Activated T-cell treated with anti-CD3 and anti-CD28 coated beads, Interleukin-2, amount 50 U/mL, for 1 hour (primary cell): ENCODE results near the gene ACSL6.

Source experiments
- DNase-seq: peaks from one replicate; pipeline ENCODE4 v3.0.0-alpha.2; 2020

Gene ACSL6

GRCh38 chr5:131998431-131999040 is 12.9 kb downstream of the ACSL6 start:
- DNase-seq, result no peak

GRCh38 chr5:131997727-131998117 is 13.7 kb downstream of the ACSL6 start:
- DNase-seq, result no peak

DNA sequence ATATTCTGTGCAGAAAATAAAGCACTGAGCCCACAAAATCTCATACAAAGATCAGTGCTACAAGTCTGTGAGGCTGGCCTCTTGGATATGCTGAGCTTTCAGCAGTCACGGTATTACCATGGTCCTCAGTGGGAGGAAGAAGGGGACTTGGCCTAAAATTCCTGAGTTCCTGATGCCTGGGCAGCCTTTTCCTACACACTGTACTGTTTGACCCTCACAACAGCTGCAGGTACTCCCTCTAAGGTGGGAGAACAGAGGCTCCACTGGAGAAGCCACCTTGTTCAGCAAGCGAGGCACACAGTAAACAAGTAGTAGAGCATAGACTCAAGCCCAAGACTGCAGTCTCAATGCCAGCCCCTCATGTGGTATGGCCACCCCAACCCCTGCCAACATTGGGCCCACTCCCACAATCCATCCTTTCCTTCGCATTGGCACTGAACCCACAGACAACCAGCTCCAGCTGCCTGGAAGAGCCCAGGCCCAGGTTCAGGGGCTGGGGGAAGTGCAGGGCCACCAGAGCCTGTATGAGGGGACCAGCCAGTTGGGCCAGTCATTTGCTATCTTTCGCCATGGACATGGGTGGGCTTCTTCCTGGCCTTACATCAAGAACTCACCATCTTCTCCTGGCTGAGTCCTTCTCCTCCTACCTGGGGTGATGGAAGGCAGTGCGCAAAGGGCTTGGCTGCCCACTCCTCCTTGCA is 14.3 kb downstream of the ACSL6 start:
- no peak for DNase-seq

- no peak for DNase-seq
Measured at GRCh38 chr5:131996210-131997025, 15.0 kb downstream of the ACSL6 start.

DNA sequence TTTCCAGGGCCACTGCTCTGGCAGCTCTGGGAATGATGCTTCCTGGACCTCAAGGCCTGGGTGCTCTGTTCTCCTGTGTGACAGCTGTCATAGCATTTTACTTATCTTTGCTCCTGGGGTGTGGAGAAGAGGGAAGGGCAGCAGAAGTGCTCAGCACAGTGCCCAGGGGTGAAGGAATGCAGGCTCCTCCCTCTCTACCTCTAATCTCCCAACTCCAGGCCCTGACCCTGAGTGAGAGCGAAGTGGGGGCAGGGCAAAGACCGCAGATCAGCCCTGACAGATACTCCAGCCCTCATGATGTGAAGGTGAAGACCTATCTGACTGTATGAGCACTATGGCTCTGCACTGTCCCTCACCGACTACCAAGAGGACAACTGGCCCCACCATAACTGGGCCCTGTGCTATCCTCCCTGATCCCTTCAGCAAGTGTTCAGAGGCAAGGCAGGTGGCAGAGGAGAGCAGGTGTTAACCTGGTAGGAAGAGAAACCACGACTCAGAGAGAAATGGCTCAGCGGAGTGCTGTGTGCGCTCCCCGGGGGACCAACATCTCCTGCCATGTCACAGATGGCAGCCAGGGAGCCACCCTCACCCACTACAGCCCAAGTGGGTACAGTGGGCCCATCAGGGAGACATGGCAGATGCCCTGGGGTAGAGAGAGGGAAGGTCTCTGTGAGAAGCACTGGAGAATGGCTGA is 16.8 kb downstream of the ACSL6 start:
- DNase-seq, result no peak

DNA sequence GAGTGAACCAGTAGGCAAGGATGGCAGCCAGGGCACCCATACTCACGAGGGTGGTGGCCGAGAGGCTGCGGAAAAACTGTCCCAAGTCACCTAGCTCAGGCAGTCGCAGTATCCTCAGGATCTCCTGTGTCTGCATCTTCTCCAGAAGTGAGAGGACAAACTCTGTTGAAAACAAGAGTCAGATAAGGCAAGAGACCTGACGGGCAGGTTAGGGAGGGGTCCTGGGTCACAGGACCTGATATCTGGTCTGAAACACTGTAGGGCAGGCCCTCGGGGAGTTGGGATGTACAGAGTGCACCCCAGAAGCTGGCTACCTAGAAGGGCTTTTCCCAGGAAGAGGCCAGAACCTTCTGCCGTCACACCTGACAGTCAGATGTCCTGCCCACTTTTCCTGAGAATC is 17.4 kb downstream of the ACSL6 start:
- no peak for DNase-seq

DNA sequence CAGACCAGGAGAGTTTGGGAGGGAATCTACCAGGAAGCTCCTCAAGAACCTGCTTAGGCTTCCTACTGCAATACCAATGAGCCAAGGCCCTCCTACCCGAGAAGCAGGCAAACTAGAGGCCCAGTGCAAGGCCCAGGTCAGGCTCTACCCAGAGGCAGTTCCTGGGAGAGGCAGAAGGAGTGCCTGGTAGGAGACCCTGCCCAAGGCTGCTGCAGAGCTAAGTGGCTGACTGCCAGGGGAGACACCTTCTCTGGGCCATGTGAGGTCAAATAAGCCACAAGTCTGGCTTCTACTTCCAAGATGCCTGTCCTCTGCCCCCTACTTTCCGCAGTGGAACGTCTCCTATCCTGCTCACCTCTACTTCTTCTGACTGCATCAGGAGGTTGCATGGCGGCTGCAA is 17.8 kb downstream of the ACSL6 start:
- DNase-seq, result no peak

GRCh38 chr5:131992370-131992769 is 19.1 kb downstream of the ACSL6 start:
- no peak for DNase-seq

DNA sequence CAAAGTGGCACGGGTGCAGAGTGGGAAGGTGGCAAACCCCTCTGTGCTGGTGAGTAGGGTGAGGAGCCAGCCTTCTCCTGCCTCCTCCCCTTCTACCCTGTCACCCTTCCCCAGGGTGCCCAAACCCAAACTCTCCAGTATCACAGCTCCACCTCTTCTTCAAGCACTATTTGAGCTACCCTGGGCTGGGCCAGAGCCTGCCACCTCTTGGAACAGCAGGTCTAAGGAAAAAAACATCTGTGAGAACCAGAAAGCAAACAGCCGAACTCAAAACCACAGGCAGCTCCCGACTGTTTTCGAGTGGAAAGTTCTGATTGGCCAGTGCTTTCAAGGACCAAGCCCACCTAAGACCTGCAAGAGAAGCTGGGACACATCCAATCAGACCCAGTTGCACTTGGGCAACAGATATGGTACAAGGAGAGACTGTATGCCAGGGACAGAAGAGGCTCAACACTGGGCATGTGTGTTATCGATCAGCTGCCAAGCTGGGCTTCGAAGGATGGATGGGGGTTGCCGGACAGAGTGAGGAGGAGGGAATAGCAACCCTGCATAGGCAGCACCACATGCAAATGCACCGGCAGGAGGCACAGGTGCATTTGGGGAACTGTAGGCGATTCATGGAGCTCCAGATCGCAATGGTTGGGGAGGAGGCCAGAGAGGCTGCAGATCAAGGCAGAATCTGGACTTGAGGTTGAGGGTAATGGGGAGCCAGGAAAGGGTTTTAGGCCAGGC is 19.7 kb downstream of the ACSL6 start:
- DNase-seq, result no peak

- DNase-seq, result no peak
Measured at GRCh38 chr5:131990716-131991115, 20.7 kb downstream of the ACSL6 start.

GRCh38 chr5:131988601-131989000 is 22.9 kb downstream of the ACSL6 start:
- DNase-seq, result no peak

DNA sequence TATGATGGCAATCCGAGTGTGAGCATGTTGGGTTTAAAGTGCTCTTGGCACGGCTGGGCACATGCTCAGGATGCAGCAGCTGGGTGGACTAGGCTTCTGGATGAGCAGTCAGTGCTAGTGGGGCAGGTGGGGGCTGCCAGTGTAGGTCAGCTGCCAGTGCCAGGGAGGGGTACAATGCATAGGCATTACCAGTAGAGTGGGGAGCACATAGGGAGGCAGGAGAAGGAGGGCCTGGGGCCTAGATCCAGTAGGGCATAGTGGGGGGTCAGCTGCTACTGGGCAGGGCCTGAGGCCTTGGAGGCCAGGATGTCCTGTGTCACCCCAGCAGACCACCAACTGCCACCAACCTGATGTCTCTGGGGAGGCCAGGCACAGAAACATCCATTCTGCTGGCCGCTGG is 24.2 kb downstream of the ACSL6 start:
- DNase-seq, result no peak

- no peak for DNase-seq
Measured at GRCh38 chr5:131986161-131986912, 25.1 kb downstream of the ACSL6 start.

DNA sequence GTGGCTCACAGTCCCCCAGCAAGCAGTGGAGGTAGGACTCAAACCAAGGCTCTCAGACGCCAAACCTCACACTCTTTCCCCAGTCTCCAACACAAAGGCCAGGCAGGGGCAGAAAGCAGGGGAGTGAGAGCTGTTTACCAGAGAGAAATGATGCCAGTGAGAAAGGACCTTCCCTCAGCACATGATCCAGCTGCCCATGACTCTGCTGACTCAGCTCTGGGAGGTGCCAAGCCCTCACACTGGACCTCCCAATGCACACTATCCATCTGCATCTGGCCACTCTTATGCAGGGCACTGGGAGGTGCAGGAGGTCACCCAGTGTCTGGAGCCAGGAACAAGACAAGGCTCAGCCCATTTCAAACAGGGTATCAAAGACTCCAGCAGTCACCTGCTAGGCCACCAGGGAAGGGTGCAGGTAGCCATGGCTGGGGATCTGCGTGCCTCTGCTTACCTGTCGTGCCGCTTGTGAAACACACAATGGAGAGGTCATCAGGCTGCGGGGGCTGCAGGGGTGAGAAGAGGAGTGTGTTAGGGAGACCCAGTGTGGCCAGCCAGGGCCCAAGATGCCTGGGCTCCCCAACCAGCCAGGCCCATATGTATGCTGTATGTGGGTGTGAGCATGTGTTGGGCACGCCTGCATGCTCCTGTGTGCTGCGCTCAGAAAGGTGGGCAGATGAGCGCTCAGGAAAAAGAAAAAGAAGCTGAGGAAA is 26.3 kb downstream of the ACSL6 start:
- no peak for DNase-seq

GRCh38 chr5:131983244-131983771 is 28.1 kb downstream of the ACSL6 start:
- DNase-seq, result no peak

- DNase-seq, result no peak
Measured at GRCh38 chr5:131981516-131981915, 29.9 kb downstream of the ACSL6 start.

- DNase-seq, result no peak
Measured at GRCh38 chr5:131980696-131981095, 30.8 kb downstream of the ACSL6 start.

GRCh38 chr5:131979816-131980215 is 31.6 kb downstream of the ACSL6 start:
- no peak for DNase-seq

DNA sequence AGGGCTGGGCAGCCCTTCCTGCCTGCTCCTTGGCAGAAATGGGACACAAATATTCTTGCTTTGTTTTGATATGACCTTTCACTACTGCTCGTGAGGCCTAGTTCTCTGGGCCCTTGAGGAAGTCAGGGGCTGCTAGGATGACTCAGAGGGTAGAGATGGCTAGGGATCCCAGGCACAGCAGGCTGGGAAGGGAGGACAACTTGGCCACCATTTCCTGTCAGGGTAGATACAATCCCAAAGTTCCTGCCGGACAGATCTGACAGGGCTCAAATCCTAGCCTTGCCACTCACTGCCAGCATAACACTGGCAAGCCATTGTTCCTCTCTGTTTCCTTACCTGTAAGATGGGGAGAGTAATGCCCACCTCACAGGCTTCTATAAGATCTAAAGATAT is 34.2 kb downstream of the ACSL6 start:
- DNase-seq, result no peak

DNA sequence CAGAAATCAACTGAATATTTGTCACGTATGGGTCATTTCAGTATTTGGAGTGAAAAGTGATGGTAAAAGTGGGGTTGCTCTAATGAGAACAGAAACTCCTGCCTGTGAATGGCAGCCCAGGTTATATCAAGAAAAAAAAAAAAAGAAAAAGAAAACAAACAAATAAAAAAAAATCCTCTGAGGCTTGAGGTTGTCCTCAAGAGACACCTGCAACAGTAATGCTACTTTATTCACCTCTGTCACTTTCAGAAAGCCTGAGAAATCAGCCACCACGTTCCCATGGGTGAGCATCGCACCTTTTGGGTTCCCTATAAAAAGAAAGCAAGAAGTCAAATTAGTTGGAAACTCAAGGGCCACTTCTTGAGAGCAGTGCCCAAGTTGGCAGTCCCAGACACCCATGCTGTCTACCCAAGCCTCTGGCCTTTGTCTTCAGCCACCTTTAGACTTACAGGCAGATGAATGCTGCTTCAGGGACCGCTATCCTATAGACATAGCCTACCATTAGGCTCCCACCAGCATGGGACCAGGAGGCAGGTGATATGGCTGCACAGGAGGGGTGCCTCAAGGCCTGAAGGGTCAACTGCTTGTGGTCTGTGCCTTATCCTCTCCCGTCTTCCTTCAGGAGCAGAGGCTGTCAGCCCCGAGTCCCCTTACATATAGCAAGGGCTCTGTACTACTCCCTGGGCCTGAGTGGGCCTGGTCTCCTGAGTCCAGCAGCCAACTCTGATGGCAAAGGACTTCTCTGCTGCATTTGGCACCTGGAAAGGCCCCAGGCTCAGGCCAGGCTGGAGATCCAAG is 34.8 kb downstream of the ACSL6 start:
- DNase-seq, result no peak
